ENCODE measurements around the gene SCRG1.

Gene SCRG1

GRCh38 chr4:173379929-173380328 is 19.0 kb downstream of the SCRG1 start:
- Histone ChIP-seq H3K9me3 (replicated peaks; ENCODE audit: low read length) (no peaks in the 10 kb centered on the region), H3K27me3 (ENCODE audit: control insufficient read depth, insufficient read depth, low read length) (no peaks in the 10 kb centered on the region), H3K4me3 (ENCODE audit: low read length) (no peak overlapping the region), H3K4me1 (ENCODE audit: control insufficient read depth, insufficient read depth, low read length) (no peaks in the 10 kb centered on the region), H3K36me3 (ENCODE audit: insufficient read depth, low read length) (peaks cover 7% of the 10 kb centered on the region), H3K9ac (ENCODE audit: low read depth, low read length) (no peak overlapping the region), H3K4me2 (ENCODE audit: low read length) (no peak overlapping the region)

GRCh38 chr4:173374588-173374987 is 24.3 kb downstream of the SCRG1 start:
- H3K4me2 ChIP-seq (ENCODE audit: low read length), result no peak overlapping the region
- no peaks in the 10 kb centered on the region for H3K9me3 ChIP-seq (replicated peaks; ENCODE audit: low read length)
- H3K4me3 ChIP-seq (ENCODE audit: low read length), result no peak overlapping the region
- H3K27me3 ChIP-seq (ENCODE audit: control insufficient read depth, insufficient read depth, low read length), result no peaks in the 10 kb centered on the region
- H3K36me3 ChIP-seq (ENCODE audit: insufficient read depth, low read length), result peaks cover 12% of the 10 kb centered on the region
- H3K4me1 ChIP-seq (ENCODE audit: control insufficient read depth, insufficient read depth, low read length), result peaks cover 8% of the 10 kb centered on the region
- H3K9ac ChIP-seq (ENCODE audit: low read depth, low read length), result no peak overlapping the region

- peak overlapping the region; percentile 93 for H3K4me2 ChIP-seq (ENCODE audit: low read length)
- no peaks in the 10 kb centered on the region for H3K9me3 ChIP-seq (replicated peaks; ENCODE audit: low read length)
- H3K9ac ChIP-seq (ENCODE audit: low read depth, low read length), result peak overlapping the region; percentile 85
- H3K36me3 ChIP-seq (ENCODE audit: insufficient read depth, low read length), result peaks cover 6% of the 10 kb centered on the region
- H3K4me1 ChIP-seq (ENCODE audit: control insufficient read depth, insufficient read depth, low read length), result peaks cover 22% of the 10 kb centered on the region
- H3K27me3 ChIP-seq (ENCODE audit: control insufficient read depth, insufficient read depth, low read length), result no peaks in the 10 kb centered on the region
- H3K4me3 ChIP-seq (ENCODE audit: low read length), result peak overlapping the region; percentile 100
Measured at GRCh38 chr4:173371292-173372192, 27.4 kb downstream of the SCRG1 start.

- H3K9me3 ChIP-seq (replicated peaks; ENCODE audit: low read length), result no peaks in the 10 kb centered on the region
- H3K4me2 ChIP-seq (ENCODE audit: low read length), result peak within 1 kb of the TSS; percentile 93
- H3K27me3 ChIP-seq (ENCODE audit: control insufficient read depth, insufficient read depth, low read length), result no peaks in the 10 kb centered on the region
- H3K4me3 ChIP-seq (ENCODE audit: low read length), result peak within 1 kb of the TSS; percentile 100
- H3K9ac ChIP-seq (ENCODE audit: low read depth, low read length), result peak within 1 kb of the TSS; percentile 85
- peaks cover 6% of the 10 kb centered on the region for H3K36me3 ChIP-seq (ENCODE audit: insufficient read depth, low read length)
- peaks cover 22% of the 10 kb centered on the region for H3K4me1 ChIP-seq (ENCODE audit: control insufficient read depth, insufficient read depth, low read length)
Measured at GRCh38 chr4:173370477-173371291, 28.2 kb downstream of the SCRG1 start, which contains the start of gene SAP30. SAP30 (plus strand) TSS chr4:173370954; CDS start chr4:173371183, 229 bp downstream.

- no peaks in the 10 kb centered on the region for H3K27me3 ChIP-seq (ENCODE audit: control insufficient read depth, insufficient read depth, low read length)
- H3K4me1 ChIP-seq (ENCODE audit: control insufficient read depth, insufficient read depth, low read length), result peaks cover 22% of the 10 kb centered on the region
- peak overlapping the region; percentile 78 for H3K4me3 ChIP-seq (ENCODE audit: low read length)
- peak overlapping the region; percentile 82 for H3K9ac ChIP-seq (ENCODE audit: low read depth, low read length)
- peak overlapping the region; percentile 88 for H3K4me2 ChIP-seq (ENCODE audit: low read length)
- H3K9me3 ChIP-seq (replicated peaks; ENCODE audit: low read length), result no peaks in the 10 kb centered on the region
- H3K36me3 ChIP-seq (ENCODE audit: insufficient read depth, low read length), result peaks cover 6% of the 10 kb centered on the region
Measured at GRCh38 chr4:173370130-173370476, 28.8 kb downstream of the SCRG1 start.

GRCh38 chr4:173367946-173368345 is 31.0 kb downstream of the SCRG1 start:
- peak overlapping the region; percentile 61 for H3K4me2 ChIP-seq (ENCODE audit: low read length)
- H3K9me3 ChIP-seq (replicated peaks; ENCODE audit: low read length), result no peaks in the 10 kb centered on the region
- no peaks in the 10 kb centered on the region for H3K27me3 ChIP-seq (ENCODE audit: control insufficient read depth, insufficient read depth, low read length)
- no peaks in the 10 kb centered on the region for H3K36me3 ChIP-seq (ENCODE audit: insufficient read depth, low read length)
- no peak overlapping the region for H3K4me3 ChIP-seq (ENCODE audit: low read length)
- H3K9ac ChIP-seq (ENCODE audit: low read depth, low read length), result no peak overlapping the region
- H3K4me1 ChIP-seq (ENCODE audit: control insufficient read depth, insufficient read depth, low read length), result peaks cover 16% of the 10 kb centered on the region

GRCh38 chr4:173367285-173367684 is 31.6 kb downstream of the SCRG1 start:
- H3K9ac ChIP-seq (ENCODE audit: low read depth, low read length), result no peak overlapping the region
- peaks cover 13% of the 10 kb centered on the region for H3K4me1 ChIP-seq (ENCODE audit: control insufficient read depth, insufficient read depth, low read length)
- peak overlapping the region; percentile 33 for H3K4me3 ChIP-seq (ENCODE audit: low read length)
- H3K4me2 ChIP-seq (ENCODE audit: low read length), result peak overlapping the region; percentile 61
- H3K9me3 ChIP-seq (replicated peaks; ENCODE audit: low read length), result no peaks in the 10 kb centered on the region
- no peaks in the 10 kb centered on the region for H3K36me3 ChIP-seq (ENCODE audit: insufficient read depth, low read length)
- H3K27me3 ChIP-seq (ENCODE audit: control insufficient read depth, insufficient read depth, low read length), result no peaks in the 10 kb centered on the region

GRCh38 chr4:173365359-173365996 is 33.4 kb downstream of the SCRG1 start:
- no peaks in the 10 kb centered on the region for H3K36me3 ChIP-seq (ENCODE audit: insufficient read depth, low read length)

GRCh38 chr4:173362666-173363065 is 36.2 kb downstream of the SCRG1 start:
- H3K4me1 ChIP-seq (ENCODE audit: control insufficient read depth, insufficient read depth, low read length), result peaks cover 8% of the 10 kb centered on the region
- H3K9ac ChIP-seq (ENCODE audit: low read depth, low read length), result no peak overlapping the region
- H3K9me3 ChIP-seq (replicated peaks; ENCODE audit: low read length), result no peaks in the 10 kb centered on the region
- H3K36me3 ChIP-seq (ENCODE audit: insufficient read depth, low read length), result no peaks in the 10 kb centered on the region
- H3K27me3 ChIP-seq (ENCODE audit: control insufficient read depth, insufficient read depth, low read length), result no peaks in the 10 kb centered on the region
- H3K4me3 ChIP-seq (ENCODE audit: low read length), result no peak overlapping the region
- no peak overlapping the region for H3K4me2 ChIP-seq (ENCODE audit: low read length)

More at GRCh38 chr4:173365359-173365996, 33.4 kb downstream of the SCRG1 start:
- Histone ChIP-seq H3K9ac (ENCODE audit: low read depth, low read length) (no peak overlapping the region), H3K4me3 (ENCODE audit: low read length) (no peak overlapping the region), H3K4me2 (ENCODE audit: low read length) (no peak overlapping the region), H3K4me1 (ENCODE audit: control insufficient read depth, insufficient read depth, low read length) (peaks cover 13% of the 10 kb centered on the region), H3K9me3 (replicated peaks; ENCODE audit: low read length) (no peaks in the 10 kb centered on the region), H3K27me3 (ENCODE audit: control insufficient read depth, insufficient read depth, low read length) (no peaks in the 10 kb centered on the region)

- Histone ChIP-seq H3K9me3 (replicated peaks; ENCODE audit: low read length) (no peaks in the 10 kb centered on the region), H3K9ac (ENCODE audit: low read depth, low read length) (no peak overlapping the region), H3K4me2 (ENCODE audit: low read length) (no peak overlapping the region), H3K36me3 (ENCODE audit: insufficient read depth, low read length) (no peaks in the 10 kb centered on the region), H3K4me1 (ENCODE audit: control insufficient read depth, insufficient read depth, low read length) (no peaks in the 10 kb centered on the region), H3K4me3 (ENCODE audit: low read length) (no peak overlapping the region), H3K27me3 (ENCODE audit: control insufficient read depth, insufficient read depth, low read length) (no peaks in the 10 kb centered on the region)
Measured at GRCh38 chr4:173360587-173361221, 38.2 kb downstream of the SCRG1 start.

GRCh38 chr4:173357939-173358338 is 41.0 kb downstream of the SCRG1 start:
- H3K4me3 ChIP-seq (ENCODE audit: low read length), result no peak overlapping the region
- H3K36me3 ChIP-seq (ENCODE audit: insufficient read depth, low read length), result no peaks in the 10 kb centered on the region
- no peaks in the 10 kb centered on the region for H3K4me1 ChIP-seq (ENCODE audit: control insufficient read depth, insufficient read depth, low read length)
- no peak overlapping the region for H3K9ac ChIP-seq (ENCODE audit: low read depth, low read length)
- no peaks in the 10 kb centered on the region for H3K27me3 ChIP-seq (ENCODE audit: control insufficient read depth, insufficient read depth, low read length)
- no peaks in the 10 kb centered on the region for H3K9me3 ChIP-seq (replicated peaks; ENCODE audit: low read length)
- H3K4me2 ChIP-seq (ENCODE audit: low read length), result no peak overlapping the region

Data from skeletal muscle satellite cell (primary cell).